Activated CD8-positive, alpha-beta memory T cell treated with anti-CD3 and anti-CD28 coated beads for 4 hours (primary cell): ENCODE results near the gene TMIGD3.

Experiments used
- DNase-seq, 2 donors: peaks; one replicate each; pipeline ENCODE4 v3.0.0-alpha.2; 2020; ENCODE audit warnings: low read depth in 2 of 2

The TMIGD3 gene

DNA sequence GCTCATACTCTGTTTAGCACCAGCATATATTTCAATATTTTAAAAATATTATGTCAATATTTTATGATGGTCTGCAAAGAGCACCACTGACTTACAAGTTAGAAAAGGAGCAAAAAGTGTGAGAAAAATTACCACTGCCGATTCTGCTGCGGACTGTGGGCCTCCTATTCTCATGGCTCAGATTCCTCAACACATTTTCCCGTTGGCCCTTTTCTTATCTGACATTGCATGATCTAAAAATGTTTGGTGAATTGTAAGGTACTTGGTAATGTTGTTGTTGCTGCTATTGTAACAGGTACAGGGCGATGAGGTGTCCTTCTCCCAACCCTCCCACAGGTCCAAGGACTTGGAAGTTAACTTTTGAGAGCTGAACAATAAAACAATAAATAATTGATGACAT lies 28.9 kb downstream of the TMIGD3 start:
- DNase-seq: no peak

DNA sequence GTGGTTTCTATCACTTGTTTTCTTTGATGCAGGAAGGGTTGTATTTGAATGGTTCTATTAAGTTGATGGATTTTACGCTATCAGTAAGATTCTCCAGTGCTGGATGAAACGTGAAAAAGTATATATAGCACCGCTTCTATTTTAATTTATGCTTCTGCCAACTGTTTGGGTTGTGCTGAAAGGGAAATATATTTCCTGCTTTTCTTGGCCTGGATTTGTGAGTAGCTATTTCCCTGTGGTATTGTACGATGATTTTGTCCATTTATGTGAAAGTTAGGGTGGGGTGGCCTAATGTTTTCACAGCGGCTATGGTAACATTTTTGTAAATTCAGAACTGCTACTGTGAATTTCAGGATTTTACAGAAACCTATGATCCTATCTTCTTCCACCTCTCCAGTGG lies 29.3 kb downstream of the TMIGD3 start:
- no peak for DNase-seq

GRCh38 chr1:111471538-111471937 lies 31.9 kb downstream of the TMIGD3 start:
- no peak for DNase-seq

- peak; percentile 34 to 57 for DNase-seq
Measured at GRCh38 chr1:111471012-111471411, 32.4 kb downstream of the TMIGD3 start.

- DNase-seq: no peak
Measured at GRCh38 chr1:111470596-111470995, 32.8 kb downstream of the TMIGD3 start.

DNA sequence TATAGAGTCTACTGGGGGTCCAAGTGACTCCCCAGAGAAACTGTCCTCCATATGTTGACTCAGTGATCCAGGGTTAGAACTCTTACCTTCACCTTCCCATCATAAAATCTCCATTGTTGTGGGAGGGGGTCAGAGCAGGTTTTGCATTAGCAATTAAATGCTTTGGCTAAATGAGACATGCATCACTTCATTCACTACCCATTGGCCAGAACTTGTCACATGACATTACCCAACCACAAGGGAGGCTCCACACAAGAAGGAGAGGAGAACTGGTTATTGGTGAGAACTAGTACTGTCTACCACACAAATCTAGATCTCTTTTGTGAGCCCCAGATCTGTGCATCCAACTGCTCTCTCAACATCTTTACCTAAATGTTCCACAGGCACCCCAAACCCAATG lies 33.9 kb downstream of the TMIGD3 start:
- DNase-seq: no peak

GRCh38 chr1:111468717-111469100 lies 34.7 kb downstream of the TMIGD3 start:
- DNase-seq: no peak

DNA sequence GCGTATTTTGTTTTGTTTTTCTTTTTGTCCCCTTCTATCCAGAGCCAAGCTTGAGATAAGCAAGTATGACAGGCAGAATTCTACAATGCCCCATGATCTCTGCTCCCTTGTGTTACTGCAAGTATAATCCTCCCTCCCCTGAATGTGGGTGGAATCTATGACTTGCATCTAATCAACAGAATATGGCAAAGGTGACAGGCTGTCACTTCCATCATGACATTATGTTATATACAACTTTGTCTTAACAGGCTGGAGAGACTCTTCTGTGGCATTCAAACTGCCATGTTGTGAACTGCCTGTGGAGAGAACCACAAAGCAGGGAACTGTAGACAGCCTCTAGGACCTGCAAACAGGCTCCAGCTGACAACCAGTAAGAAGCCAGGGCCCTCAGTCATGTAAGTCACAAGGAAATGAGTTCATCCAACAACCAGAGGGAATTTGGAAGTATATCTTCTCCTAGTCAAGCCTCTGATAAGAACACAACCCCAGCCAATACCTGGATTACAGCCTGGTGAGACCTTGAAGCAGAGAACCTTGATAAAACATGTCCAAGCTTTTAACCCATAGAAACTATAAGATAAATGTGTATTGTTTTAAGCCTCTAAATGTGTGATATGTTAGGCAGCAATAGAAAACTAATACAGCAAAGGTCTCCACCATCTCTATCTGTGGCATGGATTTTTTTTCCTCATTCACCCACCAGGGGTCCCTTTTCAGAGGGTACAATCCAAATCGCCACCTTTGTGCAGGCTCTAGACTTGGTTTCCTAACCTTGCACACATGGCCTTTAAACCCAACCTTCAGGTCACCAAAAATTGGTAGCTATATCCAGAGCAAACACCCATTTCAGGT lies 35.3 kb downstream of the TMIGD3 start:
- no peak for DNase-seq

DNA sequence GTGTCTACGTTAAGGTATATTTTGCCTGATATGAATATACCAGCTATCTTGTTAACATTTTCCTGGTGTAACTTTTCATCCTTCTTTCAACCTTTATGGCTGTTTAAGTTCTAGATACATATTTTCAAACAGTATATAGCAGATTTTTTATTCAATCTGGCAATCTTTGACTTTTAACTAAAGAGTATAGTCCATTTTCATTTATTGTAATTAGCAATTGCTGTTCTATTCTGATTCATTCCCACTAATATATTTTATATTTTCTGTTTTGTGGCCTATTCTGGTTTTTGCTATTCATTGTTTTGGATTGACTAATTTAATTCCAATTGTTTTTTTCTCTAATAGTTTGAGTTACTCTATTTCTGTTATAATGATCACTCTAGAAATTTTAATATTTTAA lies 37.0 kb downstream of the TMIGD3 start:
- no peak for DNase-seq

GRCh38 chr1:111465754-111466153 lies 37.7 kb downstream of the TMIGD3 start:
- no peak for DNase-seq

- no peak for DNase-seq
Measured at GRCh38 chr1:111463029-111463683, 40.3 kb downstream of the TMIGD3 start.

DNA sequence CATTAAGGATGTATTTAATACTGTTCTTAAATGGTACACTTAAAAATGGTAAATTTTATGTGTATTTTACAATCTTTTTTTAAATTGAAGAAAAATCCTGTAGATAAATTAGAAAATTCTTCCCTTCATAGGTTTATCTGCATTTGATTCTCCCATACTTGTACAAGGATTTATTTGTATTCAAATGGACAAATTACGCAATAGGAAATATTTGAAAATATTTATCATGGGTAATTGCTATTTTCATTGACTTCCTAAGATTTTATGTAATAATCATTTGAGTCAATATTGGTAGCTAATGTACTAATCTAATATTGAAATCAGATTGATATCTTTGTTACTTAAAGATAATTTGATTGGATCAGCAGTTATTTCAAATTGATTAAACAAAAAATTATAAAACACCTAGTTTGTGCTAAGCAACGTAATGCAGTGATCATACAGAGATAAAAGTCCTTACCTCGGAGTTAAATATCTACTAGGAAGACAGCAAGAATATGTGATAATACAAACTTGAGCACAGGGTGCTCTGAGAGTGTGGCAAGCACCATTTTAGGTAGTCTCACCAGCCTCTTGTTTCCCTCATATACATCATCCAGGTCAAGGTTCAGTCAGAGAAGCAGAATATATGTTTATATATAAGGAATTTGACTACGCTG lies 40.9 kb downstream of the TMIGD3 start:
- no peak for DNase-seq

DNA sequence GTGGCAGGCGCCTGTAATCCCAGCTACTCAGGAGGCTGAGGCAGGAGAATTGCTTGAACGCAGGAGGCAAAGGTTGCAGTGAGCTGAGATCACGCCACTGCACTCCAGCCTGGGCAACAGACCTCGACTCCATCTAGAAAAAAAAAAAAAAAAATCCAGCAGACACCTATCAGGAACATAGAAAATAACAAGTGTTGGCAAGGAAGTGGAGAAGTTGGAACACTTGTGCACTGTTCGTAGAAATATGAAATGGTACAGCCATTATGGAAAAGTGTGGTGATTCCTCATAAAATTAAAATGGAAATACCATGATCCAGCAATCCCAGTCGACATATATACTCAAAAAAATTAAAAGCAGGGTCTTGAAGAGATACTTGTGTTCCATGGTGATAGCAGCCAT lies 41.7 kb downstream of the TMIGD3 start:
- DNase-seq: no peak

DNA sequence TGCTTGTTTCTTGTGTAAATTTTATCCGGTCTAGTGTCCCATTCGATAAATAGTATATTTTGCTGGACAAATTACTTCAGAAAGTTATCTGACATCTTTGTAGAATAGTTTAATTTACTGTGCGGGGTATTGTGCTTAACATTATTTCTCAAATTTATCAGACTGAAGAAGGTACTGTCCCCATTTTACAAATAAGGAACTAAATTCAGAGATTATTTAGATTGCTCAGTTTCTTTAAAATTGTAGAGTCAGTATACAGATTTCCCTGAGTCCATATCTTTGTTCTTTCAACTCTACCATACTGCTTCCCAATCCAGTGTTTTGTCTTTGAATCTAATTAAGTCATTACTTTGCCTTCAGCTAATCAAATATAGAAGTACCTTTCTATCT lies 47.8 kb downstream of the TMIGD3 start:
- DNase-seq: no peak

- no peak for DNase-seq
Measured at GRCh38 chr1:111454859-111455641, 48.4 kb downstream of the TMIGD3 start.

- no peak for DNase-seq
Measured at GRCh38 chr1:111453706-111454105, 49.7 kb downstream of the TMIGD3 start.

DNA sequence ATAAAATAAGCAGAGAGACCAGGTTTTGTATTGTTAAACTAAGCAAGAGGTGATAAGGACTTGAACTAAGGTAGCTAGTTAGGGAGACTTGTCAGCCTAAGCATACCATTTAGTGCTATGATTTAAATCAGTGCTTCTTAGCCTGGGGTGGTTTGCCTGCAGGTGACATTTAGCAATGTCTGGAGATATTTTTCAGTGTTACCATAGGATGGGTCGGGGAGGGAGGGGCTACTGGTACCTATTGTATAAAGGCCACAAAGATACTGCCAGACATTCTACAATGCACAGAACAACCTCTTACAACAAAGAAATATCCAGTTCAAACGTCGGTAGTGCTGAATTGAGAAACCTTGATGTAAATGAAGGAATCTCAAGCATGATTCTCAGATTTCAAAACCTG lies 50.9 kb downstream of the TMIGD3 start:
- no peak for DNase-seq

DNA sequence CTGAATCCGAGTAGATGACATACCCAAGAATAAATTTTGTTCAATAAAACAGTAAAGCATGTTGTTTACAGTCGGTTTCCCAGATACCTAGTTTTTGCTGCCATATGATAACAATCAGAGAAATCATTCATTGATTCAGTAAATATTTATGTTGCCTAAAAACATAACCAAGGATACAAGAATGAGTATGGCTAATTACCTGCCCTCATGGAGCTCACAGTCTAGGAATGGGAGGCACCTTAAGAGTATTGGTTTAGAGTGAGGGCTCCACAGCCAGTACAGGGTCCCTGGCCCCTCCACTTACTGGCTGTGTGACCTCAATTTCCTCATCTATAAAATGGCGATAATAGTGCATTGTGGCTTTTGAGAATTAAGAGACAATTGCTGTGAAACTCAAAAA lies 53.2 kb downstream of the TMIGD3 start:
- DNase-seq: no peak

GRCh38 chr1:111449703-111450017 lies 53.8 kb downstream of the TMIGD3 start:
- no peak for DNase-seq

DNA sequence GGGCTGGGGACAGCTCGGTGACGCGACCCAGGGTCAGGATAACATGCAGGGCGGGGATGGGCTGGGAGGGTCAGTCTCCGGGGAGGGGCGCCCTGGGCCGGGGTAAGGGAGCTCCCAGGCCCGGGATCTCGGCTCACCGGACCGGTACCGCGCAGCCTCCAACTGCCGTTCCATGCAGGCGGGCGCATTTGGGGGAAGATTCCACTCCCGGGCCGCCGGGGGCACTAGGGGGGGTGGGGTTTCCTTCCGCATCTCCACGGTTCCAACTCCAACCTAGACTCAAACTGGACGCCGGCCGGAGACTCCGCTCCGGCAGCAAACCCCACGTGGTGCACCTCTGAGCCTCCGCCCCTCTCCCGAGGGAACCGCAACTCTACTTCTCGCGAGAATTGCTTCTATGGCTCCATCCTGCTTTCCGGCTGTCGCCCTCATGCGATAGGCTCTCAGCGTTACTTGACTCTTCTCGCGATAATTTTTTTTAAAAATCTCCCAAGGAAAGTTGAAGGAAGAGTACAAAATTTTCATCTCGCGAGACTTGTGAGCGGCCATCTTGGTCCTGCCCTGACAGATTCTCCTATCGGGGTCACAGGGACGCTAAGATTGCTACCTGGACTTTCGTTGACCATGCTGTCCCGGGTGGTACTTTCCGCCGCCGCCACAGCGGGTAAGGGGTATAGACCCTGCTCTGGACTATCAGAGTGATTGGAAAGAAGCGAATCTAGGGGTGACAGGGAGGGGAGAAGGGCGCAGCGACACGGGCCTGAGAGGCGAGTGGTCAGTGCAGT lies 54.3 kb downstream of the TMIGD3 start, which contains the start of the genes ATP5PB and WDR77:
Gene ATP5PB (plus strand): TSS at position 547 of the 785 bp plus-strand sequence. CDS start 78 bp downstream, at position 625.
Gene WDR77 (minus strand): TSS at position 339 of the 785 bp plus-strand sequence. CDS start 87 bp downstream, at position 252.
- DNase-seq: peak; percentile 81 to 87

DNA sequence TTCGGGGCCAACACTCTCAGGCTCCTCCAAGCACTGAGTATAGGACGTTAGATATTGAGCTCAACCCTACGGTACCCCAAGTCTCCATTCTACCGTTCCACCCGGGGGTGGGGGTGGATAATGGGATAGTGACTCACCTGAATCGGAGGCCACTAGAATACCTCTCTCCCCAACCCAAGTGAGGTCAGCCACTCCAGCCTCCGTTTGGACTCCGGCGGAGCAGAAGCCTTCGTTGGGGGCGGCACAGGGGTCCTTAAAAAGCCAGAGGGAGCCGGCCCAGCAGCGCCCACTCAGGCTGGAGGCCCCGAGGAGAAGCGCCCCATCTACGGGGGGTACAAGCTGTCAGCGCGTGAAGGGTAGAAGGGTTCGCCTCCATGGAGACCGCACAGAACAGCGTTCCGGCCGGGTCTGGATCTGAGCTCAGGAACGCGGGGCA lies 54.9 kb downstream of the TMIGD3 start:
- DNase-seq: peak; percentile 1 to 7
